HepG2 (cell line): ENCODE measurements around the gene RGS5. TPM values are rescaled to one million over a fixed set of nuclear protein-coding genes. Genes with fewer than 3 reads are reported as not detected.

ENCODE experiments used
- ATAC-seq: fragments of 200-7000 bp; cut with Tn5 transposase; 3 replicates; pipeline ENCODE4 v1.9.1; 2020; ENCODE audit warnings: mild to moderate bottlenecking, moderate library complexity
- BruUV-seq: library from RNA; stranded (reverse); fragments of 400-500 nt; replicated peaks from 2 replicates; lab custom pipeline; 2021; lab: Mats Ljungman, UMichigan
- CTCF ChIA-PET: fragments of 300-600 bp; formaldehyde crosslinking; extraction: SDS; loops from one replicate; lab custom pipeline; 2021; ENCODE audit warnings: low total read pairs, inconsistent platforms, low intra/inter-chr PET ratio; lab: Yijun Ruan, JAX
- POLR2A ChIA-PET: fragments of 350-600 bp; sonication (Branson Sonifier 250); formaldehyde crosslinking; loops from one replicate; lab custom pipeline; 2020; ENCODE audit warnings: antibody characterized with exemption, inconsistent platforms; lab: Yijun Ruan, JAX
- DNase-seq: peaks from one replicate; pipeline ENCODE4 v3.0.0-alpha.2; 2015; ENCODE audit warnings: low spot score
- FAIRE-seq: peaks from 3 replicates; lab custom pipeline; 2011; peaks lifted over from hg19 to GRCh38; lab: Jason Lieb, UNC
- H2AFZ ChIP-seq: one replicate; pipeline ENCODE4 v1.6.1; 2011; ENCODE audit warnings: low read length, inconsistent platforms
- H3K27ac ChIP-seq: fragments of 300-600 bp; 3 replicates; pipeline ENCODE4 v1.8.0; 2011; ENCODE audit warnings: mixed run types, mild to moderate bottlenecking, mixed read lengths, low read length, inconsistent platforms; ENCODE audit not compliant: insufficient read depth; ENCODE audit errors: extremely low read length
- H3K27me3 ChIP-seq, 2 experiments: fragments of 200-600 bp in 1 of 2; 2 replicates in 1 of 2; 3 replicates in 1 of 2; pipeline versions ENCODE4 v1.6.0 to v1.8.0; 2011; ENCODE audit warnings: low read length in 2 of 2, mild to moderate bottlenecking in 2 of 2, moderate library complexity in 2 of 2, inconsistent platforms in 1 of 2; ENCODE audit not compliant: insufficient read depth in 2 of 2, control insufficient read depth in 1 of 2
- H3K36me3 ChIP-seq, 2 experiments: fragments of 200-600 bp in 1 of 2; replicated peaks in 1 of 2; 2 replicates in 1 of 2; 3 replicates in 1 of 2; pipeline versions ENCODE4 v1.5.1 to v1.8.0; 2011; ENCODE audit warnings: low read length in 2 of 2, inconsistent platforms in 1 of 2; ENCODE audit not compliant: insufficient read depth in 2 of 2, control insufficient read depth in 1 of 2
- H3K4me1 ChIP-seq: 2 replicates; pipeline ENCODE4 v1.5.1; 2012; ENCODE audit warnings: low read length, inconsistent platforms; ENCODE audit not compliant: insufficient read depth
- H3K4me2 ChIP-seq: 2 replicates; pipeline ENCODE4 v1.6.0; 2011; ENCODE audit warnings: low read depth, low read length, inconsistent platforms
- H3K4me3 ChIP-seq, 3 experiments: fragments of 200-600 bp in 1 of 3; sonication (generic), shearing (Covaris generic) in 1 of 3; replicated peaks in 1 of 3; 2 replicates each; pipeline ENCODE4 v1.5.1; 2011 to 2016; ENCODE audit warnings: low read length in 3 of 3, inconsistent platforms in 2 of 3, low read depth in 2 of 3, mild to moderate bottlenecking in 2 of 3, control low read depth in 1 of 3, mixed read lengths in 1 of 3; ENCODE audit not compliant: insufficient read depth in 1 of 3
- H3K79me2 ChIP-seq: one replicate; pipeline ENCODE4 v1.6.1; 2011; ENCODE audit warnings: low read length, inconsistent platforms; ENCODE audit not compliant: insufficient read depth
- H3K9ac ChIP-seq: 2 replicates; pipeline ENCODE4 v1.6.0; 2011; ENCODE audit warnings: mild to moderate bottlenecking, low read depth, low read length, inconsistent platforms; ENCODE audit not compliant: insufficient read depth
- H3K9me3 ChIP-seq: 2 replicates; pipeline ENCODE4 v1.5.1; 2012; ENCODE audit warnings: mild to moderate bottlenecking, low read length
- H4K20me1 ChIP-seq: 2 replicates; pipeline ENCODE4 v1.6.0; 2011; ENCODE audit warnings: inconsistent platforms, mild to moderate bottlenecking, low read length, moderate library complexity; ENCODE audit not compliant: insufficient read depth
- CENPT ChIP-seq: sonication (generic); formaldehyde crosslinking; IDR thresholded peaks from 2 replicates; pipeline ENCODE4 v1.8.0; 2022; ENCODE audit warnings: low read depth, mild to moderate bottlenecking, moderate library complexity, missing genetic modification reagents
- MAZ ChIP-seq, 2 experiments: sonication (generic) in 1 of 2; formaldehyde crosslinking in 1 of 2; IDR thresholded peaks; 2 replicates each; pipeline versions ENCODE4 v1.5.0 to v1.6.1; 2012 to 2020; ENCODE audit warnings: low read depth in 2 of 2, mild to moderate bottlenecking in 2 of 2, borderline replicate concordance in 1 of 2, improper control_type of control experiment in 1 of 2, low read length in 1 of 2, missing genetic modification reagents in 1 of 2, moderate library complexity in 1 of 2
- NBN ChIP-seq: fragments of 450-650 bp; conservative IDR thresholded peaks from 2 replicates; pipeline ENCODE4 v1.6.1; 2017
- REST ChIP-seq, 2 experiments: IDR thresholded peaks; 2 replicates each; pipeline ENCODE4 v1.6.1; 2011 to 2012; ENCODE audit warnings: low read length in 2 of 2, borderline replicate concordance in 1 of 2, low read depth in 1 of 2, mild to moderate bottlenecking in 1 of 2, moderate library complexity in 1 of 2
- SNAPC4 ChIP-seq: sonication (generic); formaldehyde crosslinking; IDR thresholded peaks from 2 replicates; pipeline ENCODE4 v1.4.0; 2020; ENCODE audit warnings: mild to moderate bottlenecking, missing genetic modification reagents
- SNRNP70 ChIP-seq: fragments of 200-400 bp; formaldehyde crosslinking; IDR thresholded peaks from 2 replicates; pipeline ENCODE4 v1.6.1; 2017; ENCODE audit warnings: mild to moderate bottlenecking, low read depth, low read length, moderate library complexity
- TCF7L2 ChIP-seq: IDR thresholded peaks from 2 replicates; pipeline ENCODE4 v1.6.1; 2011; ENCODE audit warnings: mild to moderate bottlenecking, low read depth, low read length, moderate library complexity
- THAP11 ChIP-seq: IDR thresholded peaks from 2 replicates; pipeline ENCODE4 v1.6.1; 2016; ENCODE audit warnings: missing biosample characterization, missing genetic modification reagents
- ZBTB39 ChIP-seq: sonication (generic); formaldehyde crosslinking; IDR thresholded peaks from 2 replicates; pipeline ENCODE4 v1.5.0; 2020; ENCODE audit warnings: missing genetic modification reagents
- ZFP41 ChIP-seq: sonication (generic); formaldehyde crosslinking; IDR thresholded peaks from 2 replicates; pipeline ENCODE4 v1.4.0; 2020; ENCODE audit warnings: mild to moderate bottlenecking, missing genetic modification reagents, borderline replicate concordance
- ZNF878 ChIP-seq: sonication (generic); formaldehyde crosslinking; IDR thresholded peaks from 2 replicates; pipeline ENCODE4 v1.8.1; 2023; ENCODE audit warnings: mild to moderate bottlenecking, missing genetic modification reagents, moderate library complexity
- WGBS: methylation state at CpG from one replicate; pipeline ENCODE4 v1.1.6; 2017; ENCODE audit warnings: low lambda C conversion rate; 5-methylcytosine and 5-hydroxymethylcytosine counted together
- in situ Hi-C: cut with HindIII; loops from 2 replicates; pipeline ENCODE4 v1.10.0; 2017; ENCODE audit warnings: low pct_unique_long_range_greater_than_20kb; ENCODE audit not compliant: extremely low pct_ligation_motif_present
- intact Hi-C: fragments of 100-400 bp; cut with micrococcal nuclease; formaldehyde crosslinking; loops from one replicate; pipeline ENCODE4 v1.10.0; 2022; ENCODE audit not compliant: unreplicated experiment
- polyA plus RNA-seq, 8 experiments: library from polyadenylated mRNA; depleted of rRNA in 3 of 8; stranded (reverse) in 7 of 8; unstranded in 1 of 8; fragments of >200 nt; fragmentation: Illumina TruSeq in 4 of 8; extraction: Trizol in 4 of 8; gene quantifications; 2 replicates each; pipeline versions ENCODE4 v1.2.1 to v1.2.3, GENCODE V29; 2011 to 2016; ENCODE audit warnings: low read depth in 4 of 8, missing spikeins in 1 of 8, mixed read lengths in 1 of 8; ENCODE audit not compliant: insufficient read depth in 1 of 8
- total RNA-seq, 5 experiments: library from RNA; depleted of rRNA; stranded (reverse); fragments of >200 nt; fragmentation: Illumina TruSeq; extraction: Trizol; gene quantifications; 2 replicates each; pipeline ENCODE4 v1.2.3, GENCODE V29; 2016; ENCODE audit warnings: low read depth in 1 of 5

The RGS5 gene
- total and polyA plus RNA-seq, 2 of the 13 experiments (the other 11 are each of a cell fraction or from before 2014, with no cell fraction given), result 1.9 to 2.3 TPM

GRCh38 chr1:163142152-163142551, 60.6 kb downstream of the RGS5 start:
- intact Hi-C loops (no loop called here), in situ Hi-C loops (no loop called here)
- Histone ChIP-seq H3K9me3 (no peaks in the 10 kb centered on the region), H3K27me3 (no peaks in the 10 kb centered on the region), H3K4me2 (no peak overlapping the region), H3K9ac (no peak overlapping the region), H3K36me3 (no peaks in the 10 kb centered on the region), H3K79me2 (no peaks in the 10 kb centered on the region), H3K27ac (no peak overlapping the region), H2AFZ (no peak overlapping the region), H4K20me1 (no peaks in the 10 kb centered on the region), H3K4me1 (no peaks in the 10 kb centered on the region), H3K4me3 (no peak overlapping the region)
- whole genome bisulfite sequencing, result 10% methylated on average over 2 of the region's 2 CpGs
- CTCF ChIA-PET, result no interaction called here
- POLR2A ChIA-PET, result no interaction called here
- ATAC-seq (no peak), FAIRE-seq (no peak), DNase-seq (no peak)
- no TSS peak for BruUV-seq
- TF ChIP-seq NBN (no peak), REST (IDR thresholded peaks at IDR 0.05; ENCODE audit: borderline replicate concordance in 1 of 2, low read depth in 1 of 2, low read length in 2 of 2) (no peak), ZNF878 (CRISPR knock-in tag) (no peak), ZFP41 (CRISPR knock-in tag) (no peak), TCF7L2 (no peak), CENPT (no peak), THAP11 (CRISPR knock-in tag) (no peak), ZBTB39 (CRISPR knock-in tag) (no peak), SNAPC4 (no peak), MAZ (IDR thresholded peaks at IDR 0.05; ENCODE audit: borderline replicate concordance, low read depth, low read length) (no peak), MAZ (CRISPR knock-in tag; IDR thresholded peaks at IDR 0.05; ENCODE audit: low read depth) (no peak), SNRNP70 (no peak)
